SW480 (cell line): Measurements from ENCODE around the gene GOLGA6A.
"Not testable (repeated sequence)": the region's sequence is repeated elsewhere in the genome, so short reads cannot be mapped to it uniquely, and the experiment has no call there.

Source experiments
- DNase-seq: peaks from one replicate; pipeline ENCODE4 v3.0.0-alpha.2; 2016; ENCODE audit warnings: low spot score

The GOLGA6A gene

DNA sequence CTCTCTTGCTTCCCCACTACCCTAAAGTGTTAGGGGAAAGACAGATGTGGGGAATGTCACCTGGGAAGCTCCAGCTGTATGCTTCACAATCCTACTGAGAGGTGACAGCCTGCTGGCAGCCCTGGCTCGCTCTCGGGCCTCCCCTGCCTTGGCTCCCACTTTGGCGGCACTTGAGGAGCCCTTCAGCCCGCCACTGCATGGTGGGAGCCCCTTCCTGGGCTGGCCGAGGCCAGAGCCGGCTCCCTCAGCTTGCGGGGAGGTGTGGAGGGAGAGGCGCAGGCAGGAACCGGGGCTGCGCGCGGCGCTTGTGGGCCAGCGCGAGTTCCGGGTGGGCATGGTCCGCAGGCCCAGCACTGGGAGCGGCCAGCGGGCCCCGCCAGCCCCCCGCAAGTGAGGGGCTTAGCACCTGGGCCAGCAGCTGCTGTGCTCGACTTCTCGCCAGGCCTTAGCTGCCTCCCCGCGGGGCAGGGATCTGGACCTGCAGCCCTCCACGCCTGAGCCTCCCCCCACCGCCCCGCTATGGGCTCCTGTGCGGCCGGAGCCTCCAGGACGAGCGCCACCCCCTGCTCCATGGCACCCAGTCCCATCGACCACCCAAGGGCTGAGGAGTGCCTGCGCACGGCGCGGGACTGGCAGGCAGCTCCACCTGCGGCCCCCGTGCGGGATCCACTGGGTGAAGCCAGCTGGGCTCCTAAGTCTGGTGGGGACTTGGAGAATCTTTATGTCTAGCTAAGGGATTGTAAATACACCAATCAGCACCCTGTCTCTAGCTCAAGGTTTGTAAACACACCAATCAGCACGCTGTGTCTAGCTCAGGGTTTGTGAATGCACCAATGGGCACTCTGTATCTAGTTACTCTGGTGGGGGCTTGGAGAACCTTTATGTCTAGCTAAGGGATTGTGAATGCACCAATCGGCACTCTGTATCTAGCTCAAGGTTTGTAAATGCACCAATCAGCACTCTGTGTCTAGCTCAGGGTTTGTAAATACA is 29.8 kb downstream of the GOLGA6A start:
- not testable (repeated sequence) for DNase-seq

DNA sequence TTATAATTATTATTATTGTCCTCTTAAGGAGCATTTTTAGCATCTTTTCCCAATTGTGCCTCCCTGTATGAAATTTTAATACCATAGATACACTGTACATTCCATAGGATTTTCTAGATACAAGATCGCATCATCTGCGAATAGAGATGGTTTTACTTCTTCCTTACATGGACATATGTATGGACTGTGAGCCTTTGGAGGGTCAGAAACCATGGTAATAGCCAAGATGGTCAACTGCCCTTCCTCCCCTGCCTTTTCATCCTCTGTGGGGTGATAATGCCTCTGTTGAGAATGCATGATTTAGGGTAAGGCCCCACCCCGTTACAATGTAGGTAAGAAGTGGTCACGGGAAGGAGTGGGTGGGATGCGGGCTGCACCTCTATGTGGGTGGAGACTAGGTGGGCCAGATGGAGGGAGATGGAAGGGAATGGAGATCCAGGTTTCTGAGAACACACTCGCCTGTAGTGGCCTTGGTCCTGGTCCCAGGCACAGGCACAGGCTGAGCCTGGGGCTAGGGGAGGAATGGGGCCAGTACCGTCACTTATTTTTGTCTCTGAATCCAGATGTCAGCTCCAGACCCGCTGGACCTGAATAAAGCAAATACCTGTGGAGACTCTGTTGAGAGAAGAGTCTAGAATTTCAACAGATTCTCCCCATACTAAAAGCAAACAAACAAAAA is 31.7 kb downstream of the GOLGA6A start:
- no peak for DNase-seq

DNA sequence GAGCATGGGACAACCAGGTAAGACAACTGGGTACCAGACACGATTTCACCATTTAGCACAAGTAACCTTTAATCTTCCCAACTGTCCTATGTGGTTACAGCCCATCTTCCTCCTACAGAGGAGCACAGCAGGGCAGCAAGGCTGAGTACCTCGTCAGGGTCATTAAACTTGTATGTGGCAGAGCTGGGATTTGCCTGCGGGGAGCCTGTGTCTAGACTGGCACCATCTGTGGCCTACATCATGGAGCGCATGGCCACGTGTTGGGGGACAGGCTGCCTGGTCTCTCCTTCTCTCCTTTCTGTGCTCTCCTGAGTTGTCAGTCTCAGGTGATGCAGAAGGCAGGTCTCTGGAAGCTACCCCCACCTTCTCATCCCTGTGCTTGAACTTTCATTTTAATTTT is 32.2 kb downstream of the GOLGA6A start:
- no peak for DNase-seq

DNA sequence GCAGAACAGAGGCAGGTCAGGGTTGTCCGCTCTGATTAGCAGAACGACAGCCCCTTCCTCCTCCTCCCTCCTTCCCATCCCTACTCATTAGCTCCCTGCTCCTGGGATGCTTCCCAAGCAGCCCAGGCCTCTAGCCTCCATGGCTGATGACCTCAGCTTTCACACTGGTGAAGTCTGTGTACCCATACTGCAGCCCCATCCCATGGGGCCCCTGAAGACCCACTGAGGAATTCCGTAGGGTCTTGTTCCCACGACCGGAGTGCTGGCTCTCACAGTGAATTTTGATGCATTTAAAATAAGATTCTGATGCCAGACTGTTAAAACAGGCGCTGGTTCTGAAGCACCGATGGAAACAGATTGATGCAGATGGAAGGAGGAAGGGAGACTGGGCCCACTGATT is 36.1 kb downstream of the GOLGA6A start:
- DNase-seq: no peak

DNA sequence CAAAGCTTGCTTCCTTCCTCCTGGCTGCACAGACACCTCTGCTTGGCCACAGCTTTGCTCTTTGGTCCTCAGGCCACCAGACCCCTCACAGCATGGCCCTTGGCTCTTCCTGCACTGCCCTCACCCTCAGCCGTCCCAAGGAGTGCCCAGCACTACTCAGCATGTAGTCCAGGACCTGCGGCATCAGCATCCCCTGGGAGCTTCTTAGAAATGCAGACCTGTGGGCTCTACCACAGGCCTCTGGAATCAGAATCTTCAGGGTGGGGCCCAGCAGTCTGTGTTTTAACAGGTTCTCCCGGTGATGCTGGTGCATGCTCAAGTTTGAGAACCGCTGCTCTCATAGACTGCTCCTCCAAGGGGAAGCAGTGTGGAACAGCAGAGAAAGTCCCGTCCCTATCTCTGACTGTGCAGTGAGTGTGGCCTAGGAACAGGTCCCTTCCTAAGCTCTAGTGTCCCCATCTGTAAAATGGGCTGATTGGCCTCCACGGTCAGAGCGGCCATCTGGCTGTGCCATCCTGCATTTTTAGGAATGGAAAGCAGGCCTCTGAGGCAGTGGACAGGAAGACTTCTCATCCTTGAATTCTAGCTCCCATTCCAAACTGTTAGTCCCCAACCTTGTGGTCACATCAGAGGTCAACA is 36.6 kb downstream of the GOLGA6A start:
- no peak for DNase-seq

DNA sequence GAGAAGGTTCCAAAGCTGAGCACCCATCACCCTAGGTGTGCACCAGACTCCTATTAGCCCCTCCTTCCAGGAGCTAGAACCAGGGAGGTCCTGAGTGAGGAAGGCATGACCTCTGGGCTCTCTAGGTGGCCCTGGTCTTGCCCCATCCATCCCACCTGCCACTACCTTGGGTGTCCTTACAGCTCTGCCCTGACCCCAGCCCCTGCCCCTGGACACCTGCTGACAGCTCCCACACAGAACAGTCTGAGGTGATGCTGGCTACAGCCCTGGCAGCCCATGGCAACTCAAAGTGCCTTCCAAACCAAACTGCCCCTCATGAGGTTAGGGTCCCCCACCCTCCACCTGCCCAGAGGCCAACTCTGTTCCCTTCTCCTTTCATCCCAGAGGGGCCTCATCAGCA is 37.2 kb downstream of the GOLGA6A start:
- DNase-seq: no peak

DNA sequence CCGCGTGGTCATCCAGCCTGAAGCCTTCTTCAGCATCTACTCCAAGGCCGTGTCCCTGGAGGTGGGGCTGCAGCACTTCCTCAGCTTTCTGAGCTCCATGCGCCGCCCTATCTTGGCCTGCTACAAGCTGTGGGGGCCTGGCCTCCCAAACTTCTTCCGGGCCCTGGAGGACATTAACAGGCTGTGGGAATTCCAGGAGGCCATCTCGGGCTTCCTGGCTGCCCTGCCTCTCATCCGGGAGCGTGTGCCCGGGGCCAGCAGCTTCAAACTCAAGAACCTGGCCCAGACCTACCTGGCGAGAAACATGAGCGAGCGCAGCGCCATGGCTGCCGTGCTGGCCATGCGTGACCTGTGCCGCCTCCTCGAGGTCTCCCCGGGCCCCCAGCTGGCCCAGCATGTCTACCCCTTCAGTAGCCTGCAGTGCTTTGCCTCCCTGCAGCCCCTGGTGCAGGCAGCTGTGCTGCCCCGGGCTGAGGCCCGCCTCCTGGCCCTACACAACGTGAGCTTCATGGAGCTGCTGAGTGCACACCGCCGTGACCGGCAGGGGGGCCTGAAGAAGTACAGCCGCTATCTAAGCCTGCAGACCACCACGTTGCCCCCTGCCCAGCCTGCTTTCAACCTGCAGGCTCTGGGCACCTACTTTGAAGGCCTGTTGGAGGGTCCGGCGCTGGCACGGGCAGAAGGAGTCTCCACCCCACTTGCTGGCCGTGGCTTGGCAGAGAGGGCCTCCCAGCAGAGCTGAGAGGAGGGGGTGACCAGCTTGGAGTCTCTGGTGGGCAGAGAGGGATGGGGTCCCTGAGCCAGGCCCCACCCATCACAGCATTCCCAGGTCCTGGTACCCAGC is 37.9 kb downstream of the GOLGA6A start:
- DNase-seq: no peak

DNA sequence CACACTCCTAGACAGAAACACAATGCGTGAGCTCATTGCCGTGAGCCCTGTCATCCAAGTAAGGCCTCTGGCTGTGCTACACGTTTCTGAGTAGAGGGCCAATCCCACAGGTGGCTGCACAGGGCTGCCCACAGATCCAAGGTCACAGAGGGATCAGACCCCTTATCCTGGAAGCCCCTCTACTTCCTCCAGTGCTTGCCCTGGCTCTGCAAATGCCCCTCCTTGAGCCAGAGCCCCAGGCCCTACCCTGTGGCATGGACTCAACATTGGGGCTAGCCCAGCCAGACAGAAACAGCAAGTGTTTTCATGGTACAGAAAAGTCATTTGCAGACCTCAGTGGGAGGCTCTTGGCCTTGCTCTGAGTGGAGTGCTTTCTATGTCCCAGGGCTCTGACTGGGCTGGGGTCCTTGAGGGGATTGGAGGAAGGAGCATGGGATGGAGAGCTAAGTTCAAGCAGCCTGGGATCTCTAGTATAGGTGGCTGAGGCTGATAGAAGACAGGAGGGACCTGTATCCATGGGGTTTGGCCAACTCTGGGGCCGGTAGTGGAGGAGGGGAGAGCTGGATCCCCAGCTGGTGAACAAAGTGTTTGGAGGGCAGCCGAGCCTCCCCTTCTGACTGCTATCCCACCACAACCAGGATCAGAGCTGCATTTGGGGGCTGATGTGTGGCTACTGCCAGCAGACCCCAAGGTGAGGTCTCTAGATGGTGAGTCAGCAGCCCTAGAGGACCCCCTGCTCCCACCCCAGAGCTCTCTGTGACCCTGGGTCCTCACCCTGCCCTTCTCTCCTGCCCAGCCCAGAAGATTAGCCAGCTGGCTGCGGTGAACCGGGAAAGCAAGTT is 38.7 kb downstream of the GOLGA6A start:
- DNase-seq: no peak

DNA sequence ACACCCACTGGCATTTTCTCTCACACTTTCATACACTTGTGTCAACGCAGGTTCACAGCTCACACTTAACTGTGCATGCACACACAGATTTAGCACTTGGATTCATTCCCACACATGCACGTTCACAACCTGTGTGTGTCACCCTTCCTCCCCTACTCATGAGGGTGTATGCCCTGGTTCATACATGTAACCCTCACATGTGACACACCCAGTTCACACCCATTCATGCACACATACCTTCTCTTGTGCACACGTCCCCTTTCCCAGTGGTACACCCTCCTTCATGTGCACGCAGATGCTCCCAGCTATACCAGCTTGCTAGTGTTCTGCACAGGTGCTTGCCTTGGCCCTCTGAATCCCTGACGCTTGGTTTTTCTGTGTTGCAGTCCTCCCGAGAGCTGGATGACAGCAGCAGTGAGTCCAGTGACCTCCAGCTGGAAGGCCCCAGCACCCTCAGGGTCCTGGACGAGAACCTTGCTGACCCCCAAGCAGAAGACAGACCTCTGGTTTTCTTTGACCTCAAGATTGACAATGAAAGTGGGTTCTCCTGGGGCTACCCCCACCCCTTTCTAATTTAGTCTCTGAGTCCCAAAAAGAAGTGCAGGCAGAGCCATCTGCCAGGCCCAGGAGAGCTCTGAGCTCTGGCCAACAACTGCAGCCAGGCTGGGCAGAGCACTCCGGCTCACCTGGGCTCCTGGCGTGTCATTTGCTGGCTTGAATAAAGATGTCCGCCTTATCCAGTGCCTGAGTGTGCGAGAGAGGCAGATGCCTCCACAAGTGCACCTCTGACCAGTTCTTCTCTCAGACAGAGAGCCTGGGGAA is 39.5 kb downstream of the GOLGA6A start:
- no peak for DNase-seq

DNA sequence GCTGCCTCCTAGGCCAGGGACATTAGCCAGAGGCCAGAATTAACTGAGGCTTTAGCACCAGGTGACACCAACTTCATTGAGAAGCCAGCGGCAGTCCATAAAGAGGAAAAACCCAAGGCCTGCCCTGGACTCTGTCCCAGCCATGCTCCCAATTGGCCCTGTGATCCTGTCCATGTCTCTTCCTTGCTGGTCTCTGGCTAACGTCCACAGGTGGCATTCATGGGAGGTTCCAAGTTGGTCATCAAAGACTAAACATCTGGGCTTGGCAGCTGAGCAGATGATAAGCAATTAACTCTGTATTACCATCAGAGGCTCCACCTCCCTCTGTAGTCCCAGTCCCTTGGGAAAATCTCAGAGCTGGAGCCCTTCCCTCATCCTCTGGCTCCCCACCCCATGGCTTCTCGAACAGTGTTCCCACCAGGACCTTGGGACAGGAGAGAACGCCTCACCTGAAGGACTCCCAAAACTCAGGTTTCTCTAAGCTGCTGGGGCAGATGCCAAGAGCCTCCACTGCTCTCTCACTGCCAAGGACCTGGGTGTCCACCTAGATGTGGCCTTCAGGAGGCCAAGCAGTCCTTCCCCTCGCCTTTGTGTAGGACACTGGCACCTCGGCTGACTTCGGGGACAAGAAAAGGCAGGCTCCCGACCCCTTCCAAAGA is 40.4 kb downstream of the GOLGA6A start:
- DNase-seq: no peak

DNA sequence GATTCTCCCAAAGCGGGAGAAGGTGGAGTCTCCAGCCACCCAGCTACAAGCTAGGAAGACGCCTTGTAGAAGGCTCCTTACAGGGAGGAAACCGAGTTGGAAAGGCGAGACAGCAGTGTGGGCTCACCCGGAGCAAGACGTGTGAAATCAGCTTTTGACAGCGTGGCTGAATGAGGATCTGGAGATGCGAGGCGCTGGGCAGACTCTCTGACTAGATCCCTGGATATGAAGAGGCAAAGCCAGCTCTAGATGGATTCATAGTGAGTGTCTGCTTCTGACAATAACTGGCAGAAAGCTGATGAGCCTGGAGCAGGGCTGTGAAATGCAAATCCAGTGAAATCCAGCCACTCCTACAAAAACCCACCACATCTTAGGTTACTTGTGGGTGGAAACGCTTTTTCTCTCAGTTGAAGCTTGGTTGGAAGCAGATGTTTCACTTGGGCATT is 41.0 kb downstream of the GOLGA6A start:
- no peak for DNase-seq

DNA sequence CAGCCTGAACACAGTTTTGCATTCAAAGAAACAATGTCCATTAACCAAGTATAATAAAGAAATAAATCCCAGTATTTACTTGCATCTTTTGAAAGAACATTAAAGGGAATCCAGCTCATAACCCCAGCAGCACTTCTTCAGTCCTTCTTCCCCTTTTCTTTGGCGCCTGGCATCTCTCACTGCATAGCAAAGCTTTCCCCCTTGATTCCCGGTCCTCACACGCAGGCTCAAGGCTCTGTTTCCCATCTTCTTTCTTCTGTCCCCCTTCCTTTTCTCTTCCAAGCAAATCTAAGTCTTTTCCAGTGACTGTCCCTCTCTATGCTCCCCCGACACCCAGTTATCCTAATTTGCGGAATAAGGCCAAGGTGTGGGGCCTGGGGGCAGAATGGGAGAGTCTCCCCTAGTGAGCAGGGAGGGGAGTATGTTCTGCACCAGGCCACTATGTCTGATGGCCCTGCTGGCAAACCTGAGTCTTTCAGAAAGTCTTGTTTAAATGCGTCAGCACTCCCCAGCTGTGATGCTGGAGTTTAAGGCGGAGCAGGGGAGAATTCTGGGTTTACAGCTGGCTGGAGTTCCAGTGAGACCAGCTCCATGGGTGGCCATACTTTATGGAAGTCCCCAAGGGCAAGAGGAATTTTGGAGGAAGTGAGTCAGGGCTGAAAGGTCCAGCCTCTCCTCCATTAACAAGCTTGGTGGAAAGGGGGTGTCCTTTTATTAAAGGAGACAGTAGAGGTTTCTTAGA is 42.1 kb downstream of the GOLGA6A start:
- DNase-seq: no peak

DNA sequence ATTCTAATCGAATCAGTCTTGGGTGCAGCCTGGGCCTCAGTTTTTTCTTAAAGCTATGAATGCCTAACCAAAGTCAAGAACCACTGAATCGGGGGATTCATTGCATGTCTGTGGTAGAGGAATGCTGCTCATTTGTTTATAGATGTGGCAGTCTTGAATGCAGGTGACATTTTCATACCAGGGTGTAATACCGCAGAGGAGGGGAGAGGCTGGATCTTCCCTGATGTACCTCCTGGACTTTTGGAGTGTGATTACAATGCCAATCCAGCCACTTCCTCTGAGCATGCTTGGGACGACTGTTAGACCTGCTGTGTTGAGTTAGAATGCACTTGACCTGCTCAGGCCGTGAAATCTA is 42.7 kb downstream of the GOLGA6A start:
- DNase-seq: no peak

DNA sequence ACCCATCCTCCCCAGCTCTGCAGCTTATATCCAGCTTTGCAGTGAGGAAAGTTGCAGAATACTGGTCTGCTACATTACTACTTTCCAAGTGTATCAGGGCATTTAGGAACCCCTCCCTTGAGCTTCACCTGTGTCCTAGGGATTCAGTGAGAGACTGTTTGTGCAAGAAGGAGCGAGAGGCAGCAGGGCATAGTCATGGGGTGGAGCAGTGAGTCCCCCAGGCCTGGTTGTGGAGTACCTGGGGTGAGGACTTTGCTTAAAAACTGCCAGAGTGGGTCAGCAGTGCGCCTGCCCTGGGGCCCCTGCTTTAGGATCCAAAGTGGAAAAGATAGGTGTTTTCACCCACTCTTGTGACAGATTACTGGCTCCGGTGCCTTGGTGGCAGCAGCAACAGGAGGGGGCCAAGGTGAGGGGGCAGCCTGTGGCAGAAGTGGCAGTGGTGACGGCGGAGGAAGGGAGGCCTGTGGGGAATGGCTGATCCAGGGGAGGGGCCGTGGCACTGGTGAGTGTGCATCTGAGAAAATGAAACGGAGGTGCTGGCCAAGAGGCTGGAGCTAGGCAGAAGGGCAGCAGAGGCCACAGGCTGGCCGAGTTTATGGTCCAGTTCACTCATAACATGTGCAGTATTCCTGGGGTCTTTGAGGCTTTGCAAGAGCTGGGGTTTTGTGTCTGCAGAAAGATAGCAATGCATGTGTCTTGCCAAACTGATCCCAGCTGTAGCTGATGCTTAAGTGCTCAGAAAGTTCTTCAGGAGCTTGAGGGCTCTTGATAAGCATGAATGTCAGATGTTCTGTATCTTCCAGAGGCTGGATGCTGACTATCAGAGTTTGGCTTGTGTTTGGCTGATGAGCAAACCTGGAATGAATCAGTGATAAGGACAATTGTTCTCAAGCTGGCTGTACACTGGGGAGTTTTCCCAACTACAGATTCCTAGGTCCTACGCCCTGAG is 43.4 kb downstream of the GOLGA6A start:
- DNase-seq: no peak

DNA sequence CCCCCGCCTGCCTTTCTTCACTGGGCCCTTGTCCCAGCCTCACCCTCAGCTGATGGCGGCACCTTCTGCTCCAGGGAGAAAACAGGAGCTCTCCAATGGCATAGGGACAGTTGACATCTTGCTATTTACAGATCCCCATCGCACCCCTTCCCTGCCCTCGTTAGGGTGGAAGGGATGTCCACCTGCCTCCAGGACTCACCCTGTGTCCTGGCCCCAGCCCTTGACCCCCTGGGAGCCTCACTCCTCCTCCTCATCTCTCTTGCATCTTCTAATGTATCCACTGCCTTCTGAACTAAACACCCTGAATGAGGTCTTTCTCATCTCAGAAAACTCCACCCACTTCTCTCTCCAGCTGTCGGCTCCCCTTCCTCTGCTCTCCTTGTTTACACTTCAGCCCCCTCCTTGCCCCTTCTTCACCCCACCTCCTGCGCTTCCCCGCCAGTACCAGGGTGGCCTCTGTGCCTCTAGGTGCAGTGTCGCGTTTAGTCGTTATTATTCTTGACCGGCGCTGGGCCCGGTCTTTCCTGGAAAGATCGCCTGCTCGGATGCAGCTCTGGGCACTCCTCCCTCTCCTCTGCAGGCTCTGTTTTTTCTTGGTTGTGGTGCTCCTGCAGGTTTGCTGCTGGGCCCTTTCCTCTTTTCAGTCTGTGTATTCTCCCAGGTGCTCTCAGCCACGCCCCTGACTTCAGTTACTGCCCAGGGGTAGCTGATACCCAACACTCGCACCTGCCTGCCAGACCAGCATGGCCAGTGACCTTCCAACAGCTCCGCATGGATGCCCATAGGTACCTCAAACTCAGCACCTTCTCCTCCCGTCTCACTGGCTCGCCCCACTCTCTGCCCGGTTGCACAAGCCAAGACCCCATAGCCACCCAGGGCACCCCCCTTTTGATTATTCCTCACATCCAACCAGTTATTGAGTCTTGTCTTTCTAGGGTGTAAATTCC is 44.9 kb downstream of the GOLGA6A start:
- DNase-seq: no peak
